Stimulated activated CD4-positive, alpha-beta T cell treated with anti-CD3 and anti-CD28 coated beads, Interleukin-2, amount 100 ng/mL, for 24 hours (primary cell): ENCODE results near the gene RGS10.

Experiments used
- DNase-seq, 2 donors: peaks; one replicate each; pipeline ENCODE4 v3.0.0-alpha.2; 2020

RGS10 gene

GRCh38 chr10:119517235-119518141 lies 25.0 kb downstream of the RGS10 start:
- peak; percentile 63 to 69 for DNase-seq

- DNase-seq, result peak; percentile 67 to 77
Measured at GRCh38 chr10:119516381-119517234, 25.9 kb downstream of the RGS10 start.

- no peak for DNase-seq
Measured at GRCh38 chr10:119515511-119516045, 26.9 kb downstream of the RGS10 start.

- DNase-seq, result no peak
Measured at GRCh38 chr10:119514819-119515218, 27.7 kb downstream of the RGS10 start.

- DNase-seq, result no peak
Measured at GRCh38 chr10:119511828-119512515, 30.5 kb downstream of the RGS10 start.

GRCh38 chr10:119509909-119510451 lies 32.5 kb downstream of the RGS10 start:
- no peak for DNase-seq

GRCh38 chr10:119507115-119507514 lies 35.4 kb downstream of the RGS10 start:
- DNase-seq, result no peak

GRCh38 chr10:119505588-119506315 lies 36.8 kb downstream of the RGS10 start:
- no peak for DNase-seq

GRCh38 chr10:119505131-119505551 lies 37.4 kb downstream of the RGS10 start:
- no peak for DNase-seq

- no peak for DNase-seq
Measured at GRCh38 chr10:119504651-119505050, 37.9 kb downstream of the RGS10 start.

GRCh38 chr10:119503821-119504220 lies 38.7 kb downstream of the RGS10 start:
- no peak for DNase-seq

- no peak for DNase-seq
Measured at GRCh38 chr10:119502618-119503155, 39.8 kb downstream of the RGS10 start.

GRCh38 chr10:119502209-119502608 lies 40.3 kb downstream of the RGS10 start:
- peak; percentile 74 to 75 for DNase-seq

GRCh38 chr10:119501690-119502089 lies 40.8 kb downstream of the RGS10 start:
- no peak for DNase-seq

GRCh38 chr10:119500821-119501220 lies 41.7 kb downstream of the RGS10 start:
- no peak for DNase-seq

- no peak for DNase-seq
Measured at GRCh38 chr10:119500123-119500795, 42.3 kb downstream of the RGS10 start.

GRCh38 chr10:119499677-119500002 lies 42.9 kb downstream of the RGS10 start:
- no peak for DNase-seq

GRCh38 chr10:119498889-119499676 lies 43.4 kb downstream of the RGS10 start:
- no peak for DNase-seq

- DNase-seq, result no peak
Measured at GRCh38 chr10:119497243-119497642, 45.3 kb downstream of the RGS10 start.

GRCh38 chr10:119496273-119496672 lies 46.2 kb downstream of the RGS10 start:
- peak; percentile 60 to 73 for DNase-seq
